GM18868 (cell line): ENCODE measurements around the gene CD164.
A peak's percentile ranks its signal among the peaks of the same experiment; 100 is the strongest.

Experiments used
- ATAC-seq: cut with Tn5 transposase; IDR thresholded peaks from one replicate; pipeline ENCODE4 v1.9.1; 2021; ENCODE audit warnings: mild to moderate bottlenecking, moderate library complexity; ENCODE audit not compliant: unreplicated experiment

The CD164 gene

GRCh38 chr6:109381747-109382575, at the start of gene CD164:
Gene CD164, minus strand, starts transcription at chr6:109382467. Its CDS starts 89 bp downstream, at chr6:109382378.
- peak; percentile 44 for ATAC-seq

GRCh38 chr6:109429496-109429895, 47.2 kb upstream of the CD164 start:
- no peak for ATAC-seq

GRCh38 chr6:109428889-109429477, 46.7 kb upstream of the CD164 start:
- no peak for ATAC-seq

- ATAC-seq: no peak
Observed at GRCh38 chr6:109424946-109425345, 42.7 kb upstream of the CD164 start.

- ATAC-seq: no peak
Observed at GRCh38 chr6:109421184-109421583, 38.9 kb upstream of the CD164 start.

- ATAC-seq: no peak
Observed at GRCh38 chr6:109420751-109421150, 38.5 kb upstream of the CD164 start.

GRCh38 chr6:109417646-109418045, 35.4 kb upstream of the CD164 start:
- no peak for ATAC-seq

- ATAC-seq: no peak
Observed at GRCh38 chr6:109411034-109411433, 28.8 kb upstream of the CD164 start.

- no peak for ATAC-seq
Observed at GRCh38 chr6:109406196-109406595, 23.9 kb upstream of the CD164 start.

- no peak for ATAC-seq
Observed at GRCh38 chr6:109397020-109397419, 14.8 kb upstream of the CD164 start.

GRCh38 chr6:109396046-109396718, 13.9 kb upstream of the CD164 start:
- ATAC-seq: no peak

GRCh38 chr6:109393886-109394281, 11.6 kb upstream of the CD164 start:
- no peak for ATAC-seq

- ATAC-seq: no peak
Observed at GRCh38 chr6:109393157-109393885, 11.1 kb upstream of the CD164 start.

- no peak for ATAC-seq
Observed at GRCh38 chr6:109389650-109390274, 7.5 kb upstream of the CD164 start.

- ATAC-seq: no peak
Observed at GRCh38 chr6:109388265-109388664, 6.0 kb upstream of the CD164 start.

GRCh38 chr6:109383438-109383940, 1.2 kb upstream of the CD164 start:
- no peak for ATAC-seq

GRCh38 chr6:109382576-109383437, 540 bp upstream of the CD164 start:
- ATAC-seq: peak; percentile 64

GRCh38 chr6:109381061-109381746, 1.1 kb downstream of the CD164 start:
- no peak for ATAC-seq

GRCh38 chr6:109379711-109380110, 2.6 kb downstream of the CD164 start:
- no peak for ATAC-seq
